H1 (cell line): Measurements from ENCODE around the gene RHOH. TPM values are rescaled to one million over a fixed set of nuclear protein-coding genes. Genes with fewer than 3 reads are reported as not detected.

Experiments
- ATF3 ChIP-seq: IDR thresholded peaks from 2 replicates; pipeline ENCODE4 v1.6.1; 2011; ENCODE audit warnings: low read depth, mild to moderate bottlenecking, low read length; ENCODE audit not compliant: insufficient read depth
- HDAC6 ChIP-seq: IDR thresholded peaks from one replicate; pipeline ENCODE4 v1.7.1; 2012; ENCODE audit warnings: low read depth, mild to moderate bottlenecking, inconsistent platforms, low read length, moderate library complexity
- RFX5 ChIP-seq: IDR thresholded peaks from 2 replicates; pipeline ENCODE4 v1.6.1; 2011; ENCODE audit warnings: low read depth, low read length, improper control_type of control experiment, borderline replicate concordance
- SIN3A ChIP-seq, 2 experiments: IDR thresholded peaks in 1 of 2; conservative IDR thresholded peaks in 1 of 2; 2 replicates each; pipeline ENCODE4 v1.6.1; 2011 to 2012; ENCODE audit warnings: low read length in 2 of 2, improper control_type of control experiment in 1 of 2, low read depth in 1 of 2, mild to moderate bottlenecking in 1 of 2
- TAF1 ChIP-seq: IDR thresholded peaks from 2 replicates; pipeline ENCODE4 v1.6.1; 2011; ENCODE audit warnings: mild to moderate bottlenecking, low read depth, low read length
- polyA plus RNA-seq, 7 experiments: library from polyadenylated mRNA; depleted of rRNA in 3 of 7; stranded (reverse) in 5 of 7; unstranded in 2 of 7; fragments of >200 nt in 5 of 7; fragments of 200-250 nt in 2 of 7; gene quantifications; 1 replicate in 5 of 7; 2 replicates in 1 of 7; 4 replicates in 1 of 7; pipeline versions ENCODE4 v1.2.1 to v1.2.3, GENCODE V29; 2011 to 2013; ENCODE audit warnings: missing spikeins in 2 of 7, mixed read lengths in 2 of 7
- total RNA-seq: library from RNA; stranded (reverse); fragmentation: NEBNext Ultra II Directional; extraction: Animal tissue kit (Norgen Biotek cat#: 25700); gene quantifications from 2 replicates; pipeline ENCODE4 v1.2.1, GENCODE V29; 2021

RHOH gene
- total and polyA plus RNA-seq, 2 of the 8 experiments (the other 6 are each of a cell fraction or from before 2014, with no cell fraction given): 5.9 to 6.9 TPM

GRCh38 chr4:40193578-40193977, 3.3 kb upstream of the RHOH start (continued):
- TF ChIP-seq TAF1 (no peak), RFX5 (no peak), HDAC6 (no peak), SIN3A (conservative IDR thresholded peaks at IDR 0.05 in 1 of 2, IDR thresholded peaks at IDR 0.05 in 1 of 2; ENCODE audit: low read depth in 1 of 2, low read length in 2 of 2) (no peak), ATF3 (no peak)
